ENCODE measurements around the gene EXPH5. TPM values are rescaled to one million over a fixed set of nuclear protein-coding genes. Genes with fewer than 3 reads are reported as not detected.

The EXPH5 gene
- total and polyA plus RNA-seq, 2 of the 8 experiments (the other 6 are each of a cell fraction or from before 2014, with no cell fraction given), result 1.1 to 11.5 TPM

DNA sequence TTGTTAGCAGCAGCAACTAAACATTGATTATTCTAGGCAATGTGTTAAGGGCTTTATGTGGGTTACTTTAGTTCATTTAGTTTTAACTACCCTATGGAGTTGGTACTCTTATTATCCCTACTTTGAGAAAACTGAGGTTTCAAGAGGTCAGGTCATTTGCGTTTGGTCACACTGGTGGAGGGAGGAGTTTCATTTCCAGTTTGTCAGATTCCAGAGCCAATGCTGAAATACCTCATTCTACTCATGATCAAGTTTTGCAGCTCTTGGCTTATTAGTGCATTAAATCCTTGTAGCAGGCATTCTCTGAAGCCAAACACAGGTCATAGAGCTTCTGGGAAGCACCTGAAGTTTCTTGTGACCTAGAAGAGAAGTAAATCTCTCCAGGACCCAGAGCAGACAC, 71.2 kb downstream of the EXPH5 start:
- Histone ChIP-seq H3K4ac (replicated peaks; ENCODE audit: insufficient read length, low read depth, low read length) (no peak overlapping the region), H2BK20ac (ENCODE audit: low read length) (no peak overlapping the region), H3K9ac (replicated peaks in 1 of 4; ENCODE audit: extremely low read depth in 1 of 4, low read depth in 3 of 4, low read length in 3 of 4) (no peak overlapping the region), H3K23ac (ENCODE audit: insufficient read length) (no peak overlapping the region), H2BK12ac (ENCODE audit: low read depth, low read length) (no peak overlapping the region), H3K79me2 (ENCODE audit: control insufficient read depth in 1 of 2, insufficient read depth in 2 of 2, low read length in 2 of 2) (no peaks in the 10 kb centered on the region), H2AK5ac (ENCODE audit: low read depth, low read length) (no peak overlapping the region), H3K4me2 (ENCODE audit: insufficient read depth in 1 of 2, low read depth in 2 of 2, low read length in 2 of 2) (no peak overlapping the region), H2BK5ac (ENCODE audit: low read depth, low read length) (no peak overlapping the region), H4K91ac (replicated peaks; ENCODE audit: insufficient read length, low read length) (no peak overlapping the region), H3K27ac (ENCODE audit: low read depth, low read length) (no peak overlapping the region), H3K36me3 (ENCODE audit: control insufficient read depth in 2 of 4, insufficient read depth in 4 of 4, low read length in 3 of 4) (no peaks in the 10 kb centered on the region; a peak in 2 of 8 replicates), H2BK15ac (ENCODE audit: low read length) (no peak overlapping the region), H3K18ac (ENCODE audit: extremely low read depth, low read length) (no peak overlapping the region), H4K8ac (ENCODE audit: extremely low read depth, insufficient read depth, low read length) (no peak overlapping the region), H3K56ac (replicated peaks; ENCODE audit: insufficient read length, low read depth, low read length) (no peak overlapping the region), H4K20me1 (replicated peaks in 1 of 2; ENCODE audit: control insufficient read depth in 1 of 2, insufficient read depth in 2 of 2, low read length in 2 of 2) (no peaks in the 10 kb centered on the region), H3K9me3 (ENCODE audit: insufficient read depth in 2 of 2, low read depth in 1 of 2, low read length in 1 of 2) (no peaks in the 10 kb centered on the region), H4K5ac (ENCODE audit: insufficient read length, low read depth, low read length) (no peak overlapping the region), H3K14ac (ENCODE audit: insufficient read length) (no peak overlapping the region), H3K79me1 (ENCODE audit: low read depth, low read length) (no peaks in the 10 kb centered on the region), H3K27me3 (replicated peaks in 1 of 4; ENCODE audit: control insufficient read depth in 3 of 4, extremely low read depth in 1 of 4, insufficient read depth in 3 of 4, low read length in 3 of 4) (no peaks in the 10 kb centered on the region), H3K23me2 (ENCODE audit: low read depth, low read length) (no peaks in the 10 kb centered on the region), H2BK120ac (replicated peaks; ENCODE audit: low read depth, low read length) (no peak overlapping the region), H2AFZ (ENCODE audit: low read length) (no peak overlapping the region), H3K4me3 (ENCODE audit: extremely low read depth in 1 of 4, insufficient read depth in 2 of 4, low read depth in 3 of 4, low read length in 4 of 4) (no peak overlapping the region), H3K4me1 (replicated peaks in 1 of 4; ENCODE audit: control insufficient read depth in 3 of 4, insufficient read depth in 4 of 4, low read length in 3 of 4) (no peaks in the 10 kb centered on the region)
- FAIRE-seq, result no peak
- WGBS, 2 experiments (ENCODE audit: extremely low coverage in 1 of 2, insufficient coverage in 1 of 2, insufficient read length in 1 of 2, insufficient replicate concordance in 2 of 2, low coverage in 1 of 2, low lambda C conversion rate in 2 of 2, missing lambda C conversion rate in 1 of 2), result 89% methylated on average over 1 of the region's 1 CpG; no CpG with 5 or more reads in 1 of the 2 experiments
- ChIA-PET CTCF (ENCODE audit: partially characterized antibody) (no interaction called here), POLR2A (ENCODE audit: partially characterized antibody) (no interaction called here)
- no peak for TF ChIP-seq GABPA (IDR thresholded peaks at IDR 0.05; ENCODE audit: borderline replicate concordance, insufficient read depth, low read length)
- no peak for TF ChIP-seq FOSL1 (IDR thresholded peaks at IDR 0.05; ENCODE audit: insufficient read depth, low read depth, low read length)
- no peak for TF ChIP-seq CHD2 (IDR thresholded peaks at IDR 0.05; ENCODE audit: low read length)
- TF ChIP-seq TAF7 (optimal IDR thresholded peaks at IDR 0.05; ENCODE audit: borderline replicate concordance, low read depth, low read length), result no peak
- no peak for DNase-seq (ENCODE audit: low read depth in 1 of 2, low spot score in 2 of 2)
